GM21825 (cell line): ENCODE measurements around the gene U2SURP.
"Not testable (repeated sequence)": the region's sequence is repeated elsewhere in the genome, so short reads cannot be mapped to it uniquely, and the experiment has no call there.

Source experiments
- ATAC-seq: cut with Tn5 transposase; IDR thresholded peaks from one replicate; pipeline ENCODE4 v1.9.1; 2021; ENCODE audit warnings: mild to moderate bottlenecking, moderate library complexity; ENCODE audit not compliant: unreplicated experiment

U2SURP gene

GRCh38 chr3:142976621-142977398, 24.6 kb upstream of the U2SURP start:
- ATAC-seq: no peak

- no peak for ATAC-seq
Observed at GRCh38 chr3:142977399-142977728, 24.0 kb upstream of the U2SURP start.

- ATAC-seq: no peak
Observed at GRCh38 chr3:142981108-142981507, 20.3 kb upstream of the U2SURP start.

- ATAC-seq: no peak
Observed at GRCh38 chr3:142982038-142982773, 19.2 kb upstream of the U2SURP start.

GRCh38 chr3:142983318-142983717, 18.1 kb upstream of the U2SURP start:
- ATAC-seq: no peak

GRCh38 chr3:142984255-142984654, 17.1 kb upstream of the U2SURP start:
- ATAC-seq: no peak

GRCh38 chr3:142987080-142987700, 14.2 kb upstream of the U2SURP start:
- peak; percentile 52 for ATAC-seq

GRCh38 chr3:142987707-142988106, 13.7 kb upstream of the U2SURP start:
- peak; percentile 56 for ATAC-seq

GRCh38 chr3:142988221-142988620, 13.1 kb upstream of the U2SURP start:
- not testable (repeated sequence) for ATAC-seq

GRCh38 chr3:142988826-142989225, 12.5 kb upstream of the U2SURP start:
- ATAC-seq: not testable (repeated sequence)

GRCh38 chr3:142990721-142991120, 10.6 kb upstream of the U2SURP start:
- no peak for ATAC-seq

- ATAC-seq: no peak
Observed at GRCh38 chr3:142992323-142992722, 9.0 kb upstream of the U2SURP start.

GRCh38 chr3:142993958-142994442, 7.4 kb upstream of the U2SURP start:
- no peak for ATAC-seq

- ATAC-seq: no peak
Observed at GRCh38 chr3:142997330-142997729, 4.0 kb upstream of the U2SURP start.

GRCh38 chr3:142998439-142998838, 2.9 kb upstream of the U2SURP start:
- ATAC-seq: no peak

GRCh38 chr3:142999881-143000280, 1.5 kb upstream of the U2SURP start:
- no peak for ATAC-seq

- ATAC-seq: no peak
Observed at GRCh38 chr3:143000528-143000927, 842 bp upstream of the U2SURP start.

GRCh38 chr3:143001034-143001368, 369 bp upstream of the U2SURP start:
- peak; percentile 58 for ATAC-seq

GRCh38 chr3:143002083-143002712, 828 bp downstream of the U2SURP start:
- ATAC-seq: peak; percentile 29

GRCh38 chr3:143002727-143003126, 1.4 kb downstream of the U2SURP start:
- ATAC-seq: no peak

GRCh38 chr3:143004823-143005222, 3.5 kb downstream of the U2SURP start:
- no peak for ATAC-seq
